ENCODE measurements around the gene TCL1B.
"Not testable (repeated sequence)": the region's sequence is repeated elsewhere in the genome, so short reads cannot be mapped to it uniquely, and the experiment has no call there.

The TCL1B gene, protein sequence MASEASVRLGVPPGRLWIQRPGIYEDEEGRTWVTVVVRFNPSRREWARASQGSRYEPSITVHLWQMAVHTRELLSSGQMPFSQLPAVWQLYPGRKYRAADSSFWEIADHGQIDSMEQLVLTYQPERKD

GRCh38 chr14:95685978-95686922 lies at the start of gene TCL1B:
Gene TCL1B, plus strand, starts transcription at chr14:95686426. Its CDS starts 42 bp downstream, at chr14:95686468.
- no peak for DNase-seq (ENCODE audit: low spot score)

DNA sequence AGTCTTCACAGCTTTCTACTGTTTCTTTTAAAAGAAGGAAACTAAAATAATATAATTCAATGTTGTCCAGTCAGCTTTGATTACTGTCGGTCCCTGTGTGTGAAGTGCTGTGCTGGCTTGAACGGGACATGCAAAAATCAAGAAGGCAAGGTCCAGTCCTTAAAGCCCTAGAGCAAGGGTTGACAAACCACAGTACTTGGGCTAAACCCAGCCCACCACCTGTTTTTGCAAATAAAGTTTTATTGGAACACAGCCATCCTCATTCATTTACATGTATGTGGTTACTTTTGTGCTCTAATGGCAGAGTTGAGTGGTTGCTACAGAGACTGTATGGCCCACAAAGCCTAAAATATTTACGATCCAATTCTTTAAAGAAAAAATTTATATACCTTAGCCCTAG lies 41.2 kb upstream of the TCL1B start:
- no peak for DNase-seq (ENCODE audit: low spot score)

DNA sequence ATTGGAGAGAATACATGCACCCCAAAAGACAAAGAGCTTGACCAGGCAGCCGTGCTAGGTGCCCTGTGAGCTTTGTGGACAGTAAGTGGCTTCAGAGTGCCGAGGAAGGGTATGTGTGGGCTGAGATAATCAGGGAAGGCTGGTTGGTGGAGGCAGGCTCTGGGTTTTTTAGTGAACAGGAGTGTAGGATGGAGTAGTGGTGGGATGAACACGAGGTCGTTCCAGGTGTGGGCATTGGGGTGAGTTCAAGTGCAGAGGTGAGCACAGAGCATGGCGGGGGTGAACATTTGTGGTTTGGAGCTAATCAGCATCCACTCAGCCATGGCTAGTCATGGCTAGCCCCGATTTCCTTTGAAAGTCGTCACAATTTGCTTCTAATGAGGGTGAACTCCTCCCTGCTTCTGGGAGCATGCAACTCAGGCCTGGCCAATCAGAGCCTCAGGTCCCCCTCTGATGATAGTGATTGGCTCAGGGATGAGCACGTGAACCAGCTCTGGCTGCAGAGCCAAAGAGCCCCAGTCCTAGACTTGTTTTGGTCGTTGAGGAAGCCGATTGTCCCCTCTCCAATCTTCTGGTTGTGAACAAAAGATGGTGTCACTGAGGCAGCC lies 40.7 kb upstream of the TCL1B start:
- no peak for DNase-seq (ENCODE audit: low spot score)

DNA sequence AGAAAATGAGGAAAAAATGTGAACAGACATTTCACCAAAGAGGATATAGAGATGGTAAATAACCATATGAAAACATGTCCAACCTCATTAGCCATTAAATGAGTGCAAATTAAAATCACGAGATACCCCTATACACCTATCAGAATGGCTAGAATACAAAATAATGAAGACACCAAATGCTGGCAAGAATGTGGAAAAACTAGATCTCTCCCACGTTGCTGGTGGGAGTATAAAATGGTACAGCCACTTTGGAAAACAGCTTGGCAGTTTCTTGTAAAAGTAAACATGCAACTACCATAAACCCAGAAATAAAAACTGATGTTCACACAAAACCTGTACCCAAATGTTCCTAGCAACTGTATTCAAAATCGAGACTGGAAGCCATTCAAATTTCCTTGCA lies 38.3 kb upstream of the TCL1B start:
- no peak for DNase-seq (ENCODE audit: low spot score)

GRCh38 chr14:95649230-95649629 lies 37.0 kb upstream of the TCL1B start:
- no peak for DNase-seq (ENCODE audit: low spot score)

DNA sequence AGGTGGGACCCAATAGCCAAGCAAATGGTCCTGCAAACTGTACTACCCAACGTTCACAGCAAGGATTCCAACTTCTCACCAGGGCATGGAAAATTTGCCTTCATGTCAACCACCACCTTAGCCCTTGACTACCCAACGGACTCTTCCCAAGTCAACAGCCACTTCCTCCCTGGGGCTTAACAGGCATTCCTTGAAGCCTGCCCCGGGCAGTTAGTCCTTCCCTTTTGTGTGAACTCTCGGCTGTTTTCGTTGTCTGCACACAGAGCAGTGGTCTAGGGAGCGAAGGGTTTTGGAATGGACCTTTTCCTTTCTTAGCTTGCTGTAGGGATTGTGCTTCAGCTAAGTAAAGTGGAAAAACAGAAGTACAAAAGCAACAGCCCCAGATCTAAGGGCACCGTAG lies 35.2 kb upstream of the TCL1B start:
- no peak for DNase-seq (ENCODE audit: low spot score)

DNA sequence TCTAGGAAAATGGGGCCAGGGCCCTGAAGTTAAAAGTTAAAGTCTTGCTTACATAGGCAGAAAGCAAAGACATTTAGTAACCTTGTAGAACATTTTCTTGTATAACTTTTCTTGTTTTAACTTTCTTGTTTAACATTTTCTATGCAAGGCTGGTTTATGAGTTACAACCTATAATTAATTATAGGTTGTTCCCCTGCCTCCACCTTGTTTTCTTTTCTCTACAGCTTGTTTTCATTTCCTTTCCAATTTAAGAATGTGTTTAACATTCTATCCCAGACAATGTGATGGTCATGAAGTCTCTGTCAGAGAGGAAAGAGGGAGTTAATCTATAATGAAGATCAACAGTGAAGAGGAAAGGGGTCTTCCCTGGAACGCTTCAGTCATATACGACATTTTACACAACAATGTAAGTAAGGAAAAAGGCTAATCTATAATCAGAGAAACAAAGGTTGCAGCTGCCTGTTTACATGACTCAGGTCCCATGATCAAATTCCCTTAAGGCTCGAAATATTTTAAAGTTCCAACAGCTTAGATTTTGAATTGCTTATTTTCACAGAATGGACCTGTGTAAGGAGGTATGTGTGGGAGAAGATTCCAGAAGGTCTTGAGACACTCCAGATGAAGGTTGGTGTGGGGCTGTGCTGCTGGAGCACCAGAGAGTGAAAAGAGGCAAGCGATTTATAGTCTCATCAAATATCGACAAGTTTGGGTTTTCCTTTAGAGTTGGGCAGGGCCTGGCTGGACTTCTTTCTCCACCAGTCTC lies 34.2 kb upstream of the TCL1B start:
- DNase-seq (ENCODE audit: low spot score) = no peak

- DNase-seq (ENCODE audit: low spot score) = no peak
Measured at GRCh38 chr14:95652690-95653089, 33.5 kb upstream of the TCL1B start.

DNA sequence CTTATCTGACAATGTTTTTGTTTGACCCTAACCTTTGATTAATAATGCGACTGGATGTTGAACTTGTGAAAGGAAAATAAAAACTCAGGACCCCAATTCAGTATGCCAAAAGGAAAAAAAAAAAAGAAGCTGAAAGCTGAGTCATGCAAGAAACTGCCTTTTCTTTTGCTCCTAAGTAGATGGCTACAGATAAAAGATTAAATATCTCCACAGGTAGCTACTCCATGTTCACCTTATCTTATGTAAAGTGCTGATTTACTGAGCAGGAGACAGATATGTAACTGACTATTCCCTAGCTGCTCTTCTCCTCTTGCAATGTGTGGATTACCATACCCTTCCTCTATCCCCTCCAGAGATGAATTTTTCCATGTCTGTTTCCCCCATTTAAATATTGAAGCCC lies 30.8 kb upstream of the TCL1B start:
- DNase-seq (ENCODE audit: low spot score) = no peak

- DNase-seq (ENCODE audit: low spot score) = no peak
Measured at GRCh38 chr14:95656634-95657033, 29.6 kb upstream of the TCL1B start.

DNA sequence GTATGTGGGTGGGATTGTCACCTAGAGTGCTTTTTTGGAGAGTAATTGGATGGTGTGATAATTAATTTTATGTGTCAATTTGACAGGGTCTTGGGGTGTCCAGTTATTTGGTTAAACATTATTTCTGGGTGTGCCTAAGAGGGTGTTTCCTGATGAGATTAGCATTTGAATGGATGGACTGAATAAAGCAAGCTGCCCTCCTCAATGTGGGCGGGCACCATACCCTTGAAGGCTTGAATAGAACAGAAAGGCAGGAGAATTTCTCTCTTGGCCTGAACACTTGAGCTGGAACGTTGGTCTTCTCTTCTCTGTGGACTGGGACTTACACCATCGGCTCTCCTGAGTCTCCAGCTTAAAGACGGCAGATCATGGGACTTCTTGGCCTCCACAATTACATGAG lies 28.8 kb upstream of the TCL1B start:
- DNase-seq (ENCODE audit: low spot score) = no peak

- DNase-seq (ENCODE audit: low spot score) = no peak
Measured at GRCh38 chr14:95659293-95659989, 26.8 kb upstream of the TCL1B start.

GRCh38 chr14:95659990-95660385 lies 26.2 kb upstream of the TCL1B start:
- no peak for DNase-seq (ENCODE audit: low spot score)

- no peak for DNase-seq (ENCODE audit: low spot score)
Measured at GRCh38 chr14:95660651-95661515, 25.3 kb upstream of the TCL1B start.

GRCh38 chr14:95662376-95663186 lies 23.6 kb upstream of the TCL1B start:
- no peak for DNase-seq (ENCODE audit: low spot score)

DNA sequence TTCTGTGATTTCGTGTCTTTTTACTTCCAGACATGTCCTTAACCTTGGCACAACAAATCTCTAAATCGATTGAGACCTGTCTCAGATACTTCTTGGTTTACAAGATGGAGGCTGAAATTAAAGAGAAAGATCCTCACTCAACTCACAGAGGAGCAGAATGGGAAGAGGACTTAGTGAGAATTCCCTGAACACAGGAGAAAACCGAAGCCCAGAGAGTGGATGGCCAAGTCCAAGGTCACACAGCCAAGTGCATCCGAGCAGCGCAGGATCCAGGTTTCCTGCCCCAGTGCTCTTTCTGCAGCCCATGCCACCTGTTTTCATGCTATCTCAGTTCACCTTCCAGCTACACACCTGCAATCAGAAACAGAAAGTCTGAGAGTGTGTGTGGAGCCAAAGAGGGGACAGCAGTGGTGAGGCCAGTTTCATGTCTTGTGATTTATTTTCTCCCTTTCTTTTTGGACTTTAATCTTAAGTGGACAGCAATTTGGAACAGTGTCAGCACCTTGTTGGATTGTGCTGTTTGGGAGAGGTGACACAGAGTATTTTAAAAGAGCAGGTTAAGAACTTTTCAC lies 22.9 kb upstream of the TCL1B start:
- no peak for DNase-seq (ENCODE audit: low spot score)

- DNase-seq (ENCODE audit: low spot score) = no peak
Measured at GRCh38 chr14:95664066-95664465, 22.2 kb upstream of the TCL1B start.

DNA sequence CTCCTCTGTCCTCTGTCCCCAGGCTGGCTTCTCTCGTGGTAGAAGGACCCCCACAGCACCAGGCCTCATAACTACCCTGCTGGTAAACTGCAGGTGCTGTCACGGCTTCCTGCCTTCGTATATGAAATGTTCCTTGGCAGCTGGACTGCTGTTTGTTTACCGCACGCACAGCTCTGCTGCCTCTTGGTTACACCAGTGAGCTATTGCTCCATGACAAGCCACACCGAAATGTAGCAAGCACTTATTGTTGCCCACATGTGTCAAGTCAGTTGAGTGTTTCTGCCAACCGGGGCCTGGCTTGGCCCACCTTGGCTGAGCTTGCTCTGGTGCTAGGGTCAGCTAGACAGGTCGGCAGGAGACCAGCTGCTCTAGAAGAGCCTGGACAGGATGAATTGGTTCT lies 21.7 kb upstream of the TCL1B start:
- DNase-seq (ENCODE audit: low spot score) = no peak

GRCh38 chr14:95665530-95665929 lies 20.7 kb upstream of the TCL1B start:
- DNase-seq (ENCODE audit: low spot score) = not testable (repeated sequence)

DNA sequence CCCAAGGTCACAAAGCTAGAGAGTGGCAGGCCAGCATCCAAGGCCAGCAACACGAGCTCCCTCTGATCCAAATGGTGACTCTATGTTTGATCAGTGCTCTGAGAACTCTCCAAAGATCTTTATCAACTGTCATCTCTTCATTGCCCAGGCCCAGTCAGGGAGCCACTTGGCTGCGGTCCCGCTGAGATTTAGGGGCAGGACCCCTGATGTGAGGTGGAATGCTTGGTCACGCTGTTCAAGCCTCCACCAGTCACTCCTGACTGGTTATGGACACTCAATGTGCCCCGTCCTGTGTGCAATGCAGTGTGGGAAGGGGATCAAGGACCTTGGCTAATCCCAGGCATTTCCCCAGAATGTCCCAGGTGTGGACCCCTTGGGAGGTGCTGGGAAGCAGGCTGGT lies 19.8 kb upstream of the TCL1B start:
- DNase-seq (ENCODE audit: low spot score) = no peak
